ENCODE data around the gene CLEC11A. TPM values are rescaled to one million over a fixed set of nuclear protein-coding genes. Genes with fewer than 3 reads are reported as not detected.
"Not testable (repeated sequence)": the region's sequence is repeated elsewhere in the genome, so short reads cannot be mapped to it uniquely, and the experiment has no call there.

The CLEC11A gene
- polyA plus RNA-seq, 3 donors: 28.1 to 40.3 (median 30.4) TPM

DNA sequence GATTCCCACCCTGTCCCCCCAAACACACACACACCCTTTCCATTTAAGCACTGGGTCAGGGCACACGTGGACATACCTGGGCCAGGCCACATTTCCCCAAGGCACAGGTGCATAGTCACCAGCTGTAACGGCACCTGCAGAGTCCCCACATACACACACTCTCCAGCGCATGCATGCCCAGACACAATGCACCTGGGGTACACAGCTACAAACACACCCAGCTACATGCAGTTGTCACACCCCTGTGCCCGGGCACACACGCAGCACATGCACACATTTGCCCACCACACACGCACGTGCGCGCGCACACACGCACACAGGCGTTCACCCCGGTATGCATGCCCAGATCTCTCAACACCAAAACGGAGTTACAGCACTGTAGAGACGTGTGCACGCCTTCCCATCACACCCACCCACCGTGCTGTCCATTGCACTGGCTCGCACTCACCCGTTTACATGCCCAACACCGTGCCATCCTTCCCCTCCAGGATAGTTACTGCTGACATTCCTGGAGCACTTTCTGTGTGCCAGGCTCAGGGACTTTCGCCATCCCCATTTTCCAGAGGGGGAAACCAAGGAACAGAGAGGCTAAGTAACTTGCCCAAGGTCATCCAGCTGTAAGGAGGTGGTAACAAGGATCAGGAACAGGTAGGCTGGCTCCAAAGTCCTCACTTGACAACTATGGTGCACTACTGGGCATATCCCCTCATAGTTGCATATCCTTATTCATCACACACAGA is 2.8 kb upstream of the CLEC11A start:
- no peak for DNase-seq

DNA sequence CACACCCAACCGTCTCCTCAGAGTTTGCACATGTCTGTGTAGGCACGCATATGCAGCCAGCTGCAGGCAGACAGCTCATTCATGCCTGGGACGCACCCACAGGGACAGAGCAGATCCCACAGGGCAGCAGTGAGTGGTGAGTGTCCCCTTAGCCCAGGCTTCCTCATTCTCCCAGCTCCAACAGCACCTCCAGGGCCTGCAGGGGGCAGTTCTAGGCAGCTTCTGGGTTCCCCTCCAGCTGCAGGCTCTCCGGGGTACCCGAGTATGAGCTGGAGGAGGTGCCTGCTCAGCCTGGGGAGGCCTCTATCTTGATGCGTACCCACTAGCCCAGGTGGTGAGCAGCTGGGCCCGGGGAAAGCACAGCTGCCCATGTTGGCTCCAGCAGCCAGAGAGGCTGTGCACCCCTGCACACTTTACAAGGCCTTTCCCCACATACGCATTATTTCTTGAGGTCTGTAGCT is 2.2 kb upstream of the CLEC11A start:
- no peak for DNase-seq

DNA sequence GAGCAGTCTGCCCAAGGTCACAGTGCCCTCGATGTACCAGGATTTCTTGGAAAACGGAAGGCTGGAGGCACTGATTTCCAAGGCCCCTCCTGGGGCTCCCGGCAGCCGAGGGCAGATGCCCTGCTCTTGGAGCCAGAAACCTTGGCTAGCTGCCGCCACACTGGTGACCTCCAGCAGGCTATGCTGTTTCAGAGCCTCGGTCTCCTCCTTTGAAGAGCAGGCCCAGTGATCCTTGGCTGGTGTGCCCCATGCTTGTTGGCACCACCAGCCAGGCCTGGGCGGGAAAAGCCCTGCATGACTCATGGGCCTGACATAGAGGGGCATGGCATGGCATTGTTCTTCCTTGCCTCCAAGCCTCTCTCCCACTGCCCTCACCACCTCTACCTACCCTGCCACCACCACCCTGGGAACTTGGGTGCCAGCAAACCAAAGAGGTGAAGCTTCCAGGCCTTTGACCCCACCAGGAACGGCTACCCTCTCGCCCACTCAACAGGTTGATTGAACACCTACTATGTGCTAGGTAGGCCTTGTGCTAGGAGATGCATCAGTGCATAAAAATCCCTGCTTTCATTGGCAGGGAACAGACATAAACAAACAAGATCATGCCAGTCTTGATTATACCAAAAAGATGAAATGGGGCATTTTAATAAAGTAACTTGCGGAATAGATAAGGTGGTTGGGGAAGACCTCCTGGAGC is 1.6 kb upstream of the CLEC11A start:
- DNase-seq: no peak

DNA sequence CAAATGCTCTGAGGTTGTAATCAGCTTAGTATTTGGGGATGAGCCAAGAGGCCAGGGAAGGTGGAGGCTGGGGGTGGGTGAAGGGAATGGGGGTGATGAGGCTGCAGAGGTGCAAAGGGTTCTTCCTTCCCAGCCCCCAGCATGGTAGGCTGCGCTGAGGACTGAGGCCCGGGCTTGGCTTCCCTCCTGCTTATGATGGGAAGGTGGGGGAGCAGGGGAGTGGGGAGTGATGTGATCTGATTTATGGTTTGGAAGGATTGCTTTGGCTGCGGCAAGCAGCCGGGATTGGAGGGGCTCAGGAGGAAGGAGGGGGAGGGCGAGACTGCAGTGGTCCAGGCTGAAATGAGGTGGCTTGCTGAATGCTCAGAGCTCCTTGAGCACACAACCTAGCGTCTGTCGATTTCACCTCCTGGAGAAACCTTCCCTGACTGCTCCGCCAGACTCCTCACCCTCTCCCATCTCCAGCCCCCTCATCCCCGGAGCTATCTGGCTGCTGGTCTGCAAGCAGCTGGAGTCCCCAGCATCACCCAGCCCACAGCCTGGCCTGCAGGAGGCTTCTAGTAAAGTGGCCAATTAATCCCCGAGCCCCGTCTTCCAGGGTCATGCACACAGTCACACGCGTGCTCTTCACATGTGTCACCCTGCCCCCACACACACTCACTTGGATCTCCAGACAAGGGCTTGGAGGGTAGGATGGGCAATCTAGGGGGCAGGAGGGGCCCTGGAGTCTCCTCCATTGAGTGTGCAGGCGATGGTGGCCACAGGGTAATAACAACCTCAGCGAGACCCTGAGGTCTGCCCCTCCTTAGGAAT is 757 bp upstream of the CLEC11A start:
- DNase-seq: peak; percentile 63

DNA sequence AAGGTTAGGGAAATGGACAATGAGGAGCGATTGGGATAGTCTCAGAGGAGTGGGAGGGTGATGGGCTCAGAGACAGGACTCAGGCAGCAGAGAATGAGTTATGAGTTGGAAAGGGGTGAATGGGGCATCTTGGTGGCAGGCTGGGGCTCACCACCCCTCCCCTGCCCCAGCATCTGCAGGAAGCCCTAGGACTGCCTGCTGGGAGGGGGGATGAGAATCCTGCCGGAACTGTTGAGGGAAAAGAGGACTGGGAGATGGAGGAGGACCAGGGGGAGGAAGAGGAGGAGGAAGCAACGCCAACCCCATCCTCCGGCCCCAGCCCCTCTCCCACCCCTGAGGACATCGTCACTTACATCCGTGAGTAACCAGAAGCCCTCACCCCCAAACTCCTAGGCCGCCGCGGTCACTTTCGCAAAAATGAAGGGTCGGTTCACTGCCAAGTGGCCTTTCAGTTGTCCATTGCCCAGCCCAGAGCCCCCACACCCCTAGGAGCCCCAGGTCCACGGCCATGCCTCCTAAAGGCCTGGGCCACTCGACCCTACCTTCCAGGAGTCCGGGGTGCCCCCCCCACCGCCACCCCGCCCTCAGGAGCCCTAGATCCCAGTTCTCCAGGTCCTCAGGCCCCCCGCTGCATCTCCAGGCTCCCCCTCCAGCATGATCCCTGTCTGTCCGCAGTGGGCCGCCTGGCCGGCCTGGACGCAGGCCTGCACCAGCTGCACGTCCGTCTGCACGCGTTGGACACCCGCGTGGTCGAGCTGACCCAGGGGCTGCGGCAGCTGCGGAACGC is 764 bp downstream of the CLEC11A start:
- DNase-seq: no peak

DNA sequence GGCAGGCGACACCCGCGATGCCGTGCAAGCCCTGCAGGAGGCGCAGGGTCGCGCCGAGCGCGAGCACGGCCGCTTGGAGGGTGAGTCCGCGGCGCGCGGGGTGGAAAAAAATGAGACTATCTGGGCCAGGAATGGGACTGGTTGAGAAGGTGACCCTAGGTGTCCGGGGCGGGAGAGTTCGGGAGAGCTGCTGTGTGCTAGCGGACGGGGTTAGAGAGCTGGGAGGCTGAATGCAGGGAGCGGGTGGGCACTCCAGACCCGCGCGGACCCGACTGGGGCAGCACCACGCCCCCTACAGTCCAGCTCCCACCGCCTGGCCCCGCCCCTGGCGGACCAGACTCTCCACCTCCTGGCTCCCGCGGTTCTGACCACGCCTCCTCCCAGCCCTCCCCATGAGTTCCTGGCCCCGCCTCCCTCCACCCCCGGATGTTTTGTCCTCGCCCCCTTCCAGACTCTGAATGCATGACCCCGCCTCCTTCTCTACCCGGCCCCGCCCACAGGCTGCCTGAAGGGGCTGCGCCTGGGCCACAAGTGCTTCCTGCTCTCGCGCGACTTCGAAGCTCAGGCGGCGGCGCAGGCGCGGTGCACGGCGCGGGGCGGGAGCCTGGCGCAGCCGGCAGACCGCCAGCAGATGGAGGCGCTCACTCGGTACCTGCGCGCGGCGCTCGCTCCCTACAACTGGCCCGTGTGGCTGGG is 1.5 kb downstream of the CLEC11A start:
- peak; percentile 99 for DNase-seq

DNA sequence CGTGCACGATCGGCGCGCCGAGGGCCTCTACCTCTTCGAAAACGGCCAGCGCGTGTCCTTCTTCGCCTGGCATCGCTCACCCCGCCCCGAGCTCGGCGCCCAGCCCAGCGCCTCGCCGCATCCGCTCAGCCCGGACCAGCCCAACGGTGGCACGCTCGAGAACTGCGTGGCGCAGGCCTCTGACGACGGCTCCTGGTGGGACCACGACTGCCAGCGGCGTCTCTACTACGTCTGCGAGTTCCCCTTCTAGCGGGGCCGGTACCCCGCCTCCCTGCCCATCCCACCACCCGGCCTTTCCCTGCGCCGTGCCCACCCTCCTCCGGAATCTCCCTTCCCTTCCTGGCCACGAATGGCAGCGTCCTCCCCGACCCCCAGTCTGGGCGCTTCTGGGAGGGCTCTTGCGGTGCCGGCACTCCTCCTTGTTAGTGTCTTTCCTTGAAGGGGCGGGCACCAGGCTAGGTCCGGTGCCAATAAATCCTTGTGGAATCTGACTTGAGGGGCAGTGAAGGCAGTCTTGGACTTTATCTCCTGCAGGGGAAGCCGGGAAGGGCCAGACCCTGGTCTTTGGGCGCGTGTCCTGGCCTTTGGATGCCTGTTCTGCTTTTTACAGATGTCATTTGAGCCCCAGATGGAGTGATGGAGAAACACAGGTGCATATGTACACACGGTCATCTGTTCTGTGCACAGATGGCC is 2.2 kb downstream of the CLEC11A start:
- DNase-seq: no peak

DNA sequence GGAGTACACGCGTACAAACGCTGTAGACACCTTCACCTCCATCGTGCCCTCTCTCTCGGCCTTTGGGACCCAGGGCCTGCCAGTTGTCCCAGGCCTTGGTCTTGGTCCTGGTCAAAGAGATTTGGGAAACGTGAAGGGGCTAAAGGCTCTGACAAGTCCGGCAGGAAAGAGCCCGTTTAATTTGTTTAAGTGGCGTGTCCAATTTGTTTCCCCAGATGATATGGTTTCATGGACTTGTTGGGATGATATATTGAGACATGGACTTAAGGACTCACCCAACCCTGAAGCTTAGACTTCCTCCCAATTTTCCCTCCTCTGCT is 2.7 kb downstream of the CLEC11A start:
- no peak for DNase-seq

DNA sequence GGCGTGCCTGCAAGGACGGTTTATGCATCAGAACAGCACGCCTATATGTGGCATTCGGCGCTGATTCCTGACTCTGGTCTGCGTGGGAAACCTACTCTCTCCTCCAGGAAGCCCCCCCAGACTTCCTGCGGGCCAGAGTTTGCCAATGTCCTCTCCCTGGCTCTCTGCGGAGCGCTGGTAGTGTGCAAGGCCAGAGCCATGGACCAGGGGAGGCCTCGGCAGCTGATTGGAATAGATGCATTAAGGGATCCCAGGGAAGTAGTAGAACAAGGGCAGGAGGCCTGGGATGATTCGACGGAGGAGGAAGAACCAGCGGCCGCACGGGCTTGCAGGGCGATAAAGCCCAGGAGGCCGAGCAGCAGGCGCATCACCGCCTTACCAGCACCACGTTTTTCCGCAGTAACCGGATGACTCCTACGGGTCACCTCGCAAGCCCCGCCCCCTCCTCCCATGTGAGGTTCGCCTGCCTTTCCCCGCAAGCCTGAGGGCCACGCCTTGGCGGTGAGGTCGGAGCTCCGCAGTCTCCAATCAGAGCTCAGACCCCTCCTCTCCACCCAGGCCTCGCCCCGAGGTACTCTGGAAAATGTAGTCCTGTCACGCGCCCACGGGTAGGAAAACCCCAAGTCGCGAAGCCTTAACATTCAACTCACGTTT is 5.0 kb downstream of the CLEC11A start:
- DNase-seq: peak; percentile 85

DNA sequence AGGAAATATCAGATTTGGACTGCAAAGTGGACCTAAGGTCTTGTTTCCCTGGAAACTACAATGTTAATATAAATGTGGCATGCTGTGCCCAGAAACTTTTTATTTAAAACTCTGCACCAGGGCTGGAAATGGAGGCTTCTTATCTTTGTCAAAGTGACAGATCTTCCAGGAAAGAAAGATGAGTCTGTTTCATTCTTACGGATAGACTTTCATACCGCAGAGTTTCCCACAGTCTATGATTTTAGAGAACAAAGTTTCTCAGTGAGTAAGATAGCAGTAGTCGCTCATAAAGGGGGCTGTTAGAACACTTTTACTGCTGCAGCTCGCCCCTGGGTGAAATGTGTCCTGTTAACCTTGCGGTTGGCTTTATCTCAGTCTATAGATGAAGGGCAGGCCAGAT is 6.7 kb downstream of the CLEC11A start:
- DNase-seq: no peak

DNA sequence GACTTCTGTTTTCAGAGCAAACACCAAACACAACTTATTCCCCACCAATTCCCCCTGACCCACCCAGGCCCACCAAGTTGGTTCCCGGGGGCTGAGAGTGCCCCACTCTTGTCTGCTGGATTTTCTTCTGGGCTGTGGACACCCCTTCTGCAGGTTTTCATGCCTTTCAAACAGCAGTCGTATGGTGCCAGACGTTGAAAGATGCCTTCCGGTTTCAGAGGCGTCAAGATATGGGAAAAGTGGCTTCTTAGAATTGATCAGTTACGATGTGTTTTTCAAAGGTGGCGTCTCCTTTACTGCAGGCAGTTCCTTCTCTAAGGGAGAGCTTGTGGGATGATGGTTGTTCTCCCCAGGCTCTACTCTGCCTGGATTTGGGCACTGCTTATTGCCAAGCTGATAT is 12.7 kb downstream of the CLEC11A start:
- no peak for DNase-seq

DNA sequence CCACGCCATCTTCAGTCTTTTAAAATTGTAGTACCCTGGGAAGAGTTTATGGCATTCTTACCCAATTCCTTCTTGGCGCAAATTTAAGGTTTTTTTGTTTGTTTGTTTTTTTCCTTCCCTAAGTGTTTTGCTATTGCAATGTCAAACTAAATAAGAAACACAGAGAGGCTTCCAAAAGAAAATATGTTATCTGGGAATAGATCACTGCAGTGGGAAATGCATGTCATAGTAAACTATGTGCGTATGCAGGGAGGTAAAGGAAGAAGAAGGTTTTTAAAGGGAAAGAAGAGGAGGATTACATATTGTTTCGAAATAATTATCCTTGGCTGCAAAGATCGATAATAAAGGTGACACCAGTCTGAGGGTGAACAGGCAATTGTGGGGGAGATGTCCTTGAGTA is 13.2 kb downstream of the CLEC11A start:
- no peak for DNase-seq

DNA sequence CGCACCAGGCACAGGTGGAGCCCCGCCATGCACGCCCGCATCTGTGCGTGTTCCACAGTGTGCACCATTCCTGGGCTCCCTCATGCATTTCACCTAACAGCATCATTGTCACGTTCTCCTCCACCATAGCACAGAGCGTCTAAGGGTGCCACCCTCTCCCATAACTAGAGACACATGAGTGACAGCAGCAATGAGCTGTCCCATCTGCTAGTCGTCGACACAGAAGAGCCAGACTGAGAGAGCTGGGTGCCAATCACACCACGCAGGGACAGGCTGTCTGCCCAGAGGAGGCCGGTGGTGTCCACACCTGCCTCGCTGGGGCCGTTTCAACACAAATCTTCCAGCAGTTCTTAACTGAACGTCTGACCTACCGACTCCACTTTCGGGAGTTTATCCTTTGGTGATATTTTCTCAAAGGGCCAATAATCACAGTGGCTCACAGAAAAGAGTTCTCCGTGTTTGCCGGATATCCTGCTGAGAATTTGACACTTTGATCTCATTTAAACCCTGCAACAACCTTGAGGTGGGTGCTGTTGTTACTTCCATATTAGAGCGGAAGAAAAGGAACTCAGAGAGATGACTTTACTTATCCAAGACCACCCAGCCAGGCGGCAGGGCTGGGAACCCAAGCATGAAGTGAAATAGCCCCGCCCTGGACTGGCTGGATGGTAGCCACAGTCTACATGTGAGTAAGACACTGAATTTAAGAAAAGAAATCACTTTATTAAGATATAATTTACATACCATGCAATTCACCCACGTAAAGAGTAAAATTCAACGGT is 16.2 kb downstream of the CLEC11A start:
- no peak for DNase-seq

DNA sequence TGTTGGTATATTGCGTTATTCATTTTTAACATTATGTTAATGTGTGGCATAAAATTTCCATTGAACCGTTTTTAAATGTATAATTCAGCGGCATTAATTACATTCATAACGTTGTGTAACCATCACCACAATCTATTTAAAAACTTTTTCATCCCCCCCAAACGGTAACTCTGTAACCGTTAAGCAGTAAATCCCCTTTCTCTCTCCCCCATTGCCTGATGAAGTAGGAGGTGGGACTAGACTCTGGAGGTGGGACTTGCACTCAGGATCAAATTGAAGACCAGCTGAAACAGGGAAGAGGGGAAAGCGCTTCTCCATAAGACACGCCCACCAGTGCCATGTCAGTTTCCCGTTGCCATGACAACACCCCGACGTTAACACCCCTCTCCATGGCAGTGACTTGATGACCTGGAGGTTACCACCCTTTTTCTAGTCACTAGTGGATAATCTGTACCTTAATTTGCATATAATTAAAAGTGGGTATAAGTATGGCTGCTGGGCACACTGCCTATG is 16.8 kb downstream of the CLEC11A start:
- DNase-seq: no peak

DNA sequence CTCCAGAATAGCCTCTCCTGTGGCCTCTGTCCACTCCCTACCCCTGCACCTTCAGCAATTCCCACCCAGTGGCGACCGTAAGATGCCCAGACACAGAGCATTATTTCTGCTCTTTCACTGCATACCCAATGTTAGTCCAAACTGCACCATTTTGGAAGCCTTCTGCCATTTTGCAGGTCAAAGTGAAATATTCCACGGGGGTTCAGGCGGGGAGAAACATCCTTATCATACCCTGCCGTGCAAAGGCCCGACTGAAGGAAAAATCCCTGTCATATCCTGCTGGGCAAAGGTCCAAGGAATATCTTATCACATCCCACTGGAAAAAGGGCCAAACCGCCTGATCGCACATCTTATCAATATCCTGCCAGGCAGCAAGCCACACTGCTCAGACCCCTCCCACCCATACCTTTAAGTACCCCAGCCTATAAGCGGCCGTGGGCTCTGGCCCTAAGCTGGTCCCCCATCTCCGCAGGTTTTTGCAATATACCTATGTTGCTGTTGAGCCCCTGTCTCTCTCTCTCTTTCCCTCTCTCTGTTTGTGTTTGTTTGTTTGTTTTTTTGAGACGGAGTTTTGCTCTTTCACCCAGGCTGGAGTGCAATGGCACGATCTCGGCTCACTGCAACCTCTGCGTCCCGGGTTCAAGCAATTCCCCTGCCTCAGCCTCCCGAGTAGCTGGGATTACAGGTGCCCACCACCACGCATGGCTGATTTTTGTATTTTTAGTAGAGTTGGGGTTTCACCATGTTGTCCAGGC is 18.2 kb downstream of the CLEC11A start:
- DNase-seq: no peak

DNA sequence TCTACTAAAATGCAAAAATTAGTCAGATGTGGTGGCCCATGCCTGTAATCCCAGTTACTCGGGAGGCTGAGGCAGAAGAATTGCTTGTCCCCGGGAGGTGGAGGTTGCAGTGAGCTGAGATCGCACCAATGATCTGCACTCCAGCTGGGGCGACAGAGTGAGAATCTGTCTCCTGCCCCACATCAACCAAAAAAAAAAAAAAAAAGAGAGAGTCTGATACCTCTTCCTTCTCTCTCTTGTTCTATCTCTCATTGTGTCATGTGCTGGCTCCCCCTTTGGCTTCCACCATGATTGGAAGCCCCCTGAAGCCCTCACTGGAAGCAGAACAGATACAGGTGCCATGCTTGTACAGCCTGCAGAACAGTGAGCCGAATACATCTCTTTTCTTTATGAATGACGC is 20.4 kb downstream of the CLEC11A start:
- no peak for DNase-seq

DNA sequence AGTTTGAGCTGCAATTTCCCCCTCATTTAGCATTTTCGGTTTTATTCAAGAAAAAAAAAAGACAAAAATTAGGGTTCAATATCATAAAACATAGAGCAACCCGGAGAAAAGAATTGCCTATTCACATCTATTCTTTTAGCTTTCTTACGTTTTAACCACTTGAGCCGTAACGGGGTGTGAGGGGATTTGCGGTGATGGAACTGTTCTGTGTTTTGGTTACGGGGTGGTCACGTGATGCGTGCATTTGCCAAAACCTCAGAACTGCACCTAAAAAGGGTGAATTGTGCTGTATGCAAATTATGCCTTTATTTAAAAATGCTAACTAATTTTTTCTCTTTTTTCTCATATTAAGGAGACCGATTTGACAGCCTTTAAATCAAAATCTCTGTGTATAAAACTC is 22.1 kb downstream of the CLEC11A start:
- DNase-seq: no peak

DNA sequence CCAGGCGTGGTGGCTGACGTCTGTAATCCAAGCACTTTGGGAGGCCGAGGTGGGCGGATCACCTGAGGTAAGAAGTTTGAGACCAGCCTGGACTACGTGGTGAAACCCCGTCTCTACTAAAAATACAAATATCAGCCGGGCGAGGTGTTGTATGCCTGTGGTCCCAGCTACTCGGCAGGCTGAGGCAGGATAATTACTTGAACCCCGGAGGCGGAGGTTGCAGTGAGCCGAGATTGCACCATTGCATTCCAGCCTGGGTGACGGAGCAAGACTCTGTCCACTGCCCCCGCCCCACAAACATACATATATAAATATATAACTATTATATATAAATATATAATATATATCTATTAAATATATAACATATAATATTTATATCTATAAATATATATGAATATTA is 24.0 kb downstream of the CLEC11A start:
- DNase-seq: not testable (repeated sequence)
